ENCODE measurements around the gene JMJD1C.

GRCh38 chr10:63229161-63229560, 236.6 kb downstream of the JMJD1C start:
- TF ChIP-seq EZH2 (IDR thresholded peaks at IDR 0.05; ENCODE audit: low read length, unreplicated experiment) (no peak), CTCF (conservative IDR thresholded peaks at IDR 0.05; ENCODE audit: low read depth, low read length) (no peak), EZH2phosphoT487 (IDR thresholded peaks at IDR 0.05; ENCODE audit: borderline replicate concordance, low read length) (no peak)

Data from PC-3 (cell line).